ENCODE data around the gene MEAF6. TPM values are rescaled to one million over a fixed set of nuclear protein-coding genes. Genes with fewer than 3 reads are reported as not detected.

The MEAF6 gene
- total and polyA plus RNA-seq, 7 donors = 27.2 to 109 (median 35.4) TPM

- Histone ChIP-seq H3K36me3 (ENCODE audit: insufficient read depth in 1 of 2, low read depth in 1 of 2) (peaks cover 3 to 58% of the 10 kb centered on the region in 2 donors), H3K9me3 (no peaks in the 10 kb centered on the region), H3K4me1 (peaks cover 70% of the 10 kb centered on the region), H3K27ac (peak overlapping the region; percentile 90), H3K27me3 (ENCODE audit: insufficient read depth in 3 of 3, low read length in 2 of 3) (no peaks in the 10 kb centered on the region), H3K4me3 (peak overlapping the region; percentile 72)
- intact Hi-C loops (cut with DNase I) = no loop called here
- ATAC-seq (peak; percentile 37 to 59 (median 44)), DNase-seq (peak; percentile 80 to 88)
- 6 to 20% (median 11%) methylated on average over 5 of the region's 5 CpGs for WGBS, 3 donors
- TF ChIP-seq CTCF (IDR thresholded peaks at IDR 0.05) = no peak
Observed at GRCh38 chr1:37476460-37477197, 37.9 kb downstream of the MEAF6 start.

- Histone ChIP-seq H3K4me1 (peaks cover 74% of the 10 kb centered on the region), H3K4me3 (peak overlapping the region; percentile 72), H3K36me3 (ENCODE audit: insufficient read depth in 1 of 2, low read depth in 1 of 2) (peaks cover 3 to 53% of the 10 kb centered on the region in 2 donors), H3K27me3 (ENCODE audit: insufficient read depth in 3 of 3, low read length in 2 of 3) (no peaks in the 10 kb centered on the region), H3K27ac (peak overlapping the region; percentile 90), H3K9me3 (no peaks in the 10 kb centered on the region)
- WGBS, 3 donors = 54 to 78% (median 60%) methylated on average over 9 of the region's 9 CpGs
- no peak for TF ChIP-seq CTCF (IDR thresholded peaks at IDR 0.05)
- DNase-seq = peak in 1 of 2 donors; percentile 15
- intact Hi-C loops (cut with DNase I) = no loop called here
- ATAC-seq = no peak
Observed at GRCh38 chr1:37476087-37476452, 38.5 kb downstream of the MEAF6 start.

- no peaks in the 10 kb centered on the region for H3K27me3 ChIP-seq (ENCODE audit: insufficient read depth in 3 of 3, low read length in 2 of 3)
- peaks cover 1 to 47% of the 10 kb centered on the region in 2 donors for H3K36me3 ChIP-seq (ENCODE audit: insufficient read depth in 1 of 2, low read depth in 1 of 2)
- WGBS, 3 donors = 74 to 90% (median 86%) methylated on average over 24 of the region's 24 CpGs
- TF ChIP-seq CTCF (IDR thresholded peaks at IDR 0.05) = no peak
- peaks cover 76% of the 10 kb centered on the region for H3K4me1 ChIP-seq
- H3K4me3 ChIP-seq = peak overlapping the region; percentile 72
- H3K27ac ChIP-seq = peak overlapping the region; percentile 90
- no peak for ATAC-seq
- intact Hi-C loops (cut with DNase I) = no loop called here
- DNase-seq = peak in 1 of 2 donors; percentile 25
- H3K9me3 ChIP-seq = no peaks in the 10 kb centered on the region
Observed at GRCh38 chr1:37475380-37476086, 39.0 kb downstream of the MEAF6 start.

- H3K4me3 ChIP-seq = peak overlapping the region; percentile 72
- TF ChIP-seq CTCF (IDR thresholded peaks at IDR 0.05) = no peak
- peaks cover 0 to 40% of the 10 kb centered on the region in 2 donors for H3K36me3 ChIP-seq (ENCODE audit: insufficient read depth in 1 of 2, low read depth in 1 of 2)
- WGBS, 3 donors = 1 to 2% (median 2%) methylated on average over 21 to 38 of the region's 38 CpGs
- intact Hi-C loops (cut with DNase I) = no loop called here
- H3K9me3 ChIP-seq = no peaks in the 10 kb centered on the region
- peak overlapping the region; percentile 90 for H3K27ac ChIP-seq
- peaks cover 71% of the 10 kb centered on the region for H3K4me1 ChIP-seq
- DNase-seq (peak; percentile 55 to 76), ATAC-seq (peak in 2 of 4 donors; percentile 4 to 18)
- no peaks in the 10 kb centered on the region for H3K27me3 ChIP-seq (ENCODE audit: insufficient read depth in 3 of 3, low read length in 2 of 3)
Observed at GRCh38 chr1:37474697-37475379, 39.7 kb downstream of the MEAF6 start.
